BLaER1 treated with 17β-estradiol and CSF1 and Interleukin-3, amounts not matched to agents 10 nM and 100 nM (cell line): ENCODE measurements around the gene TXNRD2.
A peak's percentile ranks its signal among the peaks of the same experiment; 100 is the strongest.

ENCODE experiments used
- H3K27ac ChIP-seq, 11 experiments: shearing (Covaris generic); formaldehyde crosslinking; 2 replicates each; pipeline ENCODE4 v1.8.1; 2022
- H3K27me3 ChIP-seq, 11 experiments: shearing (Covaris generic); formaldehyde crosslinking; 2 replicates each; pipeline ENCODE4 v1.8.1; 2022
- H3K36me3 ChIP-seq, 11 experiments: shearing (Covaris generic); formaldehyde crosslinking; 2 replicates each; pipeline ENCODE4 v1.8.1; 2022
- H3K4me1 ChIP-seq, 10 experiments: shearing (Covaris generic); formaldehyde crosslinking; 2 replicates each; pipeline ENCODE4 v1.8.1; 2022
- H3K4me2 ChIP-seq, 11 experiments: shearing (Covaris generic); formaldehyde crosslinking; 2 replicates each; pipeline ENCODE4 v1.8.1; 2022
- H3K4me3 ChIP-seq, 10 experiments: shearing (Covaris generic); formaldehyde crosslinking; 2 replicates each; pipeline ENCODE4 v1.8.1; 2022
- H3K9ac ChIP-seq, 11 experiments: shearing (Covaris generic); formaldehyde crosslinking; 2 replicates each; pipeline ENCODE4 v1.8.1; 2022
- H3K9me3 ChIP-seq, 11 experiments: shearing (Covaris generic); formaldehyde crosslinking; replicated peaks in 1 of 11; 2 replicates each; pipeline ENCODE4 v1.8.1; 2022
- H4K20me1 ChIP-seq, 11 experiments: shearing (Covaris generic); formaldehyde crosslinking; 2 replicates each; pipeline ENCODE4 v1.8.1; 2022
- Cebpa-rat ChIP-seq, 11 experiments: shearing (Covaris generic); IDR thresholded peaks; 2 replicates each; pipeline ENCODE4 v1.8.1; 2022

TXNRD2 gene

DNA sequence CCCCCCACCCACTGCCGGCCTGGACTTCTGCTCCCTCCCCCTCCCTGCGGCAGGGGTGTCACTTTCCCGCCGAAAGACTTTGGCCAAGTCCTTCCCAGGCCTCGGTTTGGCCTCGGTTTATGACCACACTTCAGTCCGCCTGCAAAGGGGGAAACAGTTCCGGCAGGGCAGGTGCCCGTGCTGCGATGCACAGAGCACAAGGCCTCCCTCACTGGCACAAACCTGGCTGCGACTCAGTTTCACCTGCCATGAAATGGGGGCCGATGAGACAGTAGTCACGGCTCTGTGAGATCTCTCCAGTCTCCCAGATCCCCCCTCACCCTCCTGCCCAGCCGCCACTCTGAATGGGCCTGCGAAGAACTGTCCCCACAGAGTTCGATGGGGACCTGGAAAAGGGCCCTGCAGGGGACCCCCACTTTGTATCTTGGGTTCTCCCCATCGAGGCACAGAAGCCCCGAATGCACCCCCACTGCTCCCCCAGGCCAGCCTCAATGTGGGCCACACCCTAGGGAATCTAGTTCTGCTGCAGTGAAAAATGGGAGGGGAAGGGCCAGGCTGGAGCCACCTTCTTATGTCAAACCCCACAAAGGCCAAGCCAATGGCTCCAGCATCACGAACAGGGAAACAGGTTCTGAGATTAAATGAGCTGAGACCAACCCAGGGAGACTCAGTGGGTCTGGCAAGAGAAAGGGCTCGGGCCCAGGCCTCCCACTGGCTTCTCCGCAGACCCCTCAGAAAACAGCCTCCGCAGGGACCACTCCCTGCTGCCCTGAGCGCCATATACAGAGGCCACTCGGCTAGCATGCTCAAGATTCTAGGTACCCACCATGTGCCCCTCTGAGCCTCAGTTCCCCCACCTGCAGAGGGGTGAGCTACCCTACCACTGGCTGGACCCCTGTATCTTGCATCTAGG is 46.0 kb upstream of the TXNRD2 start:
- H3K4me1 ChIP-seq: peaks cover 6 to 72% (median 60%) of the 10 kb centered on the region in 10 experiments; a peak in 19 of 20 replicates
- no peak overlapping the region for H3K4me2 ChIP-seq
- no peak overlapping the region for H3K4me3 ChIP-seq
- H4K20me1 ChIP-seq: peaks cover 0 to 68% (median 41%) of the 10 kb centered on the region in 11 experiments; a peak in 19 of 22 replicates
- H3K27me3 ChIP-seq: no peaks in the 10 kb centered on the region
- no peak overlapping the region for H3K9ac ChIP-seq
- no peaks in the 10 kb centered on the region for H3K36me3 ChIP-seq
- no peak for TF ChIP-seq Cebpa-rat (IDR thresholded peaks at IDR 0.05)
- H3K9me3 ChIP-seq: no peaks in the 10 kb centered on the region
- H3K27ac ChIP-seq: no peak overlapping the region

DNA sequence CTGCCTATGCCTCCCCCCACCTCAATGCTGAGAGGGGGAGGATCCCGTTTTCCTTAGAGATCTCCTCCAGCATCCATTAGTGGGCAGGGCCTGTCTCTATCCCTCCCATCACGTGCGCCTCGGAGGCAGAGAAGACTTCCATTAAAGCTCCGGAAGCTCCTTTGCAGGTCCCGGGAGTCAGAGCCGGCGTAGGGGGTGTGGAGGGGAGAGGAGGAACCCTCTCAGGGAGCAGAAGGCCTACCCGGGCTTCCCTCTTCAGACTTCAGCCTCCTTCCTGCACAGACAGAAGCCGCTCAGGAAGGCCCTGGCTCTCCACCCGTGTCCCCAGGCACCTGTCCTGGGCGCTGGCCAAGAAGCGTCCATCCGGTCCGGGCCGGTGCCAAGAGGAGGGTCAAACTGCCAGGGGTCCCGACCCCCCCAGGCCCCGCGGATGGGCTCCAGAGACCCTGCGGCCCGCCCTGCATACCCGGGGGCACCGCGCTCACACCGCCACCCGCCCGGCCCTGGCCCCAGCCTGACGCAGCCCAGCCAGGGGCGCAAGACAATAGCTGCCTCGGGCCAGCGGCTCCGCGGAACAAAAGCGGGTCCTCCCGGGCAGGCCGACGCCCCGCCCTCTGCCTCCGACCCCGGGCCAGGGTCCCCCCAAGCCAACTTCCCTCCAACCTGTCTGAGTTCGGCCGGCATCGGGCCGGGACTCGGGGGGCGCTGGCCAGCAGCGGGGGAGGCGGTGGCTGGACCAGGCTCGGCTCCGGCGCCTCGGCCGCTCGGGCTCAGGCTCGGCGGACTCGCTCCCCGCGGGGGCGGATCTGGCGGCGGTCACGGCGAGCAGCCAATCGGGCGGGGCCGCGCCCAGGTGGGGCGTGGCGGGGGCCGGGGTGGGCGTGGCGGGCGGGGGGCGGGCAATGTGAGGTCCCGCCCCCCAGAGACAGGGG is 45.1 kb upstream of the TXNRD2 start:
- peaks cover 0 to 73% (median 44%) of the 10 kb centered on the region in 11 experiments; a peak in 19 of 22 replicates for H4K20me1 ChIP-seq
- H3K27me3 ChIP-seq: no peaks in the 10 kb centered on the region
- H3K9ac ChIP-seq: peak overlapping the region; percentile 74 to 94 (median 83)
- H3K4me1 ChIP-seq: peaks cover 6 to 70% (median 56%) of the 10 kb centered on the region in 10 experiments; a peak in 19 of 20 replicates
- H3K4me3 ChIP-seq: peak overlapping the region; percentile 57 to 90 (median 80)
- H3K27ac ChIP-seq: peak overlapping the region in 10 of 11 experiments; percentile 48 to 86 (median 76); a peak in 20 of 22 replicates
- no peaks in the 10 kb centered on the region for H3K9me3 ChIP-seq
- peaks cover 0 to 5% (median under 1%) of the 10 kb centered on the region in 11 experiments; a peak in 6 of 22 replicates for H3K36me3 ChIP-seq
- no peak for TF ChIP-seq Cebpa-rat (IDR thresholded peaks at IDR 0.05)
- H3K4me2 ChIP-seq: peak overlapping the region; percentile 90 to 100 (median 99)

DNA sequence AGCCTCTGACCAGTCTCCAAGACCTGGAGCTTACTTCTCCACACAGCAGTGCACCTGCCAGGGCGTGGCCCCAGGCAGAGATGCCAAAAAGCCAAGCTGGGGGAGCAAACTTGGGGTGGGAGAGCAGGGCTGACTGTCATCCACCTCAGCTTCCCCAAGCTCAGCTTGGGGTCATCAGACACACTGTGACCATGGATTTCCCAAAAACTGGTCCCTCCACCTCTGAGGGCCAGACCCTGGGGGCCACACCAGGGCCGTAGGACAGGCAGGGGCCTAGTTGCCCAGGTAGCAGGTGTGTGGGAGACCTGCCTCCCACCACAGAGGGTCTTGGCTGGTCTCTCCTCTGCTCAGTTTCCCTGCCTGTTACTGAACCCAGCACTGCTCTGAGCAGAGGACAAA is 44.4 kb upstream of the TXNRD2 start:
- Histone ChIP-seq H3K36me3 (peaks cover 0 to 12% (median 7%) of the 10 kb centered on the region in 11 experiments; a peak in 10 of 22 replicates), H3K9me3 (no peaks in the 10 kb centered on the region), H4K20me1 (peaks cover 0 to 70% (median 44%) of the 10 kb centered on the region in 11 experiments; a peak in 19 of 22 replicates), H3K27ac (peak overlapping the region in 4 of 11 experiments; percentile 76 to 86 (median 80); a peak in 6 of 22 replicates), H3K9ac (peak overlapping the region in 10 of 11 experiments; percentile 79 to 94 (median 83); a peak in 20 of 22 replicates), H3K4me1 (peaks cover 6 to 63% (median 49%) of the 10 kb centered on the region in 10 experiments; a peak in 19 of 20 replicates), H3K4me3 (peak overlapping the region; percentile 57 to 90 (median 80); a peak in 19 of 20 replicates), H3K27me3 (no peaks in the 10 kb centered on the region), H3K4me2 (peak overlapping the region; percentile 90 to 100 (median 99))
- TF ChIP-seq Cebpa-rat (IDR thresholded peaks at IDR 0.05): no peak

DNA sequence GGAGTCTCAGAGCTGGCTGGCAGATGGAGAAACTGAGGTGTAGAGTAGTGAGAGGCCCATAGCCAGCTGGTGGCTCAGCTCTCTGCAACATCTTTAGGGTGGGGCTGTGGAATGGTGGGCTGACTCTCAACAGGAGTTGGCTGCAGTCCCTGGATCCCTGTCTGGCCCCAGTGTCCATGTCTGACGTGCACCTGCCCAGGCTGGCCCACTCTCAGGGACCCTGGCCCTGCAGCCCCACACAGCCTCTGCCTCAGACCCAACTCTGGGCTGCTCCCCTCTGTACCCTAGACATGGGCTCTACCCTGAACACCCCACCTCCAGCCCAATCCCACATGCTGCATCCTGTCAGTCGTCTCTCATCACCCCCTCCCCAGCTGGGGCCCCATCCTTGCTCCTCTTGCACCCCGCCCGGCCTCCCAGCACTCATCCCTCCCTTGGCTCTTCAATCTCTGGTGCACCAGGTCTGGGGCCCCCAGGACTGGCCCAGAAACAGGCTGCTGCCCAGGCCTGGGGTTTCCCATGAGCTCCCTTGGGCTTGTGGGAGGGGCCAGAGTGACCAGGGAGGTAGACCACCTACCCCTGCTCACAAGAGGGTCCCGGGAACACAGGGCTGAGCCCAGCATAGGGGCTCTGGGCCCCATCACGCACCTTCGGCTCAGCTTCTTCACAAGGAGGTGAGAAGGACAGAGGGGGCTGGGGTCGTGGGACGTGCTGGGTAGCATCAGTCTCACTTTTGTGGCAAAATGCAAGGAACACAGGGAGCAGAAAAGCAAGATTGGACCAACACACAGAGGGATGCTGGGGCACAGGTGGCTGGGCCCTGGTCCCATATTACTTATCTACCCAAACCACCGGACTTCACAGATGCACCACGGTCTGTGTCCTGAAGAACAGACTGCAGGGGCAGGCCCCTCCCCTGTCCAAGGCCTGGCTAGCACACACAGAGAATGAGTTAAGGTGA is 43.5 kb upstream of the TXNRD2 start:
- 0 out of 22 replicates have a peak overlapping the region, but pooled peaks of 1 of the 11 experiments have one; percentile 58 for H3K27ac ChIP-seq
- H4K20me1 ChIP-seq: peaks cover 0 to 75% (median 44%) of the 10 kb centered on the region in 11 experiments; a peak in 19 of 22 replicates
- no peak for TF ChIP-seq Cebpa-rat (IDR thresholded peaks at IDR 0.05)
- peaks cover 0 to 21% (median 16%) of the 10 kb centered on the region in 11 experiments; a peak in 13 of 22 replicates for H3K36me3 ChIP-seq
- peak overlapping the region in 6 of 11 experiments; percentile 83 to 94 (median 86); a peak in 8 of 22 replicates for H3K9ac ChIP-seq
- H3K4me3 ChIP-seq: peak overlapping the region in 5 of 10 experiments; percentile 76 to 90 (median 82); a peak in 4 of 20 replicates
- H3K27me3 ChIP-seq: no peaks in the 10 kb centered on the region
- peaks cover 6 to 60% (median 47%) of the 10 kb centered on the region in 10 experiments; a peak in 19 of 20 replicates for H3K4me1 ChIP-seq
- H3K9me3 ChIP-seq: no peaks in the 10 kb centered on the region
- peak overlapping the region in 10 of 11 experiments; percentile 90 to 100 (median 100); a peak in 20 of 22 replicates for H3K4me2 ChIP-seq

DNA sequence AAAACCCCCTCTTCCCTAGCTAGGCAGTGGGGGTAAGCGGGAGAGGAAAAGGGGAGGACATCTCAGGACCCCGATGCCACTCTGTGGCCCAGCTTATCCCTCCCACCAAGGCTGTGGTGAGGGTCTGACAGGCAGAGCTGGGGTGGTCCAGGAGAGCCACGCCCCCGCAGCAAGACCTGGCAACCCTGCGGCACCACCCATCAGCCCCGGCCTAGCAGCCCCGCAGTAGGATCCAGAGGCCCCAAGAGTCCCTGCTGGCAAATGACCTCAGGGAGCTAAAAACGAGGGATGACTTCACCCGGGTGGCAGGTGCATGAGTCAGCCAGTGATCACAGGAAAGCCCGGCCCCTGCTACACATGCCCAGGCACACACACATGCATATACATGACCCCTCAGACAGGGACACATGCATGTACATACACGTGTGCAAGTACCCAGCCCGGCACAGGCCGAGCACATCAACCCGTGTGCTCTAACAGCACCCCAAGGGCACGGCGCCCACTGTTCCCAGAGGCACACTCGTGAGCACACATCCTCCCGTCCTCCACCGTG is 42.7 kb upstream of the TXNRD2 start:
- H3K36me3 ChIP-seq: peaks cover 0 to 29% (median 25%) of the 10 kb centered on the region in 11 experiments; a peak in 15 of 22 replicates
- TF ChIP-seq Cebpa-rat (IDR thresholded peaks at IDR 0.05): no peak
- peak overlapping the region in 10 of 11 experiments; percentile 4 to 100 (median 98); a peak in 15 of 22 replicates for H3K4me2 ChIP-seq

DNA sequence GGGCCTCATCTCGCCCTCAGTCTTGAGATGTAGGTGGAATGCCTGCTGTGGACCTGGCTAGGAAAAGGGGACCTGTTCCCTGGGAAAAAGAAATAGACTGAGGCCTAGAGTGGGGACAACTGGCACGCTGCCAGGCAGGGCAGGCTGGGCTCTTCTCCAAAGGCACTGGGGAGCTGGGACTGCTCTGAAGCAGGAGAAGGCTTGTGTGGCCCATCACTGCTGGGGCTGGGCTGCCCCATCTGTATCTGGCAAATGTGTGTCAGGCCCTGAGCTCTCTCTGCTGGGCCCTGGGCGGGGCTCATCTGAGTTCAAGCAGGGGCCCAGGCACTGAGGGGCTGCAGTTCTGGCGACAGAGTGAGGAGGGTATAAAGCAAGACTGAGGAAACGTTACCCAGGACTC is 42.1 kb upstream of the TXNRD2 start:
- peak overlapping the region in 10 of 11 experiments; percentile 4 to 100 (median 98); a peak in 15 of 22 replicates for H3K4me2 ChIP-seq
- peaks cover 0 to 35% (median 30%) of the 10 kb centered on the region in 11 experiments; a peak in 15 of 22 replicates for H3K36me3 ChIP-seq
- H3K27ac ChIP-seq: peak overlapping the region in 2 of 11 experiments; percentile 35 to 58; a peak in 4 of 22 replicates
- H4K20me1 ChIP-seq: peaks cover 0 to 79% (median 44%) of the 10 kb centered on the region in 11 experiments; a peak in 19 of 22 replicates
- H3K4me1 ChIP-seq: peaks cover 6 to 51% (median 47%) of the 10 kb centered on the region in 10 experiments; a peak in 19 of 20 replicates
- no peak overlapping the region for H3K4me3 ChIP-seq
- TF ChIP-seq Cebpa-rat (IDR thresholded peaks at IDR 0.05): no peak
- no peaks in the 10 kb centered on the region for H3K27me3 ChIP-seq
- peak overlapping the region in 6 of 11 experiments; percentile 13 to 51 (median 30); a peak in 9 of 22 replicates for H3K9ac ChIP-seq
- H3K9me3 ChIP-seq: no peaks in the 10 kb centered on the region

More for the DNA sequence above, 42.7 kb upstream of the TXNRD2 start:
- no peaks in the 10 kb centered on the region for H3K27me3 ChIP-seq
- no peak overlapping the region for H3K4me3 ChIP-seq
- H3K9me3 ChIP-seq: no peaks in the 10 kb centered on the region
- H4K20me1 ChIP-seq: peaks cover 0 to 76% (median 44%) of the 10 kb centered on the region in 11 experiments; a peak in 19 of 22 replicates
- peaks cover 6 to 55% (median 47%) of the 10 kb centered on the region in 10 experiments; a peak in 19 of 20 replicates for H3K4me1 ChIP-seq
- peak overlapping the region in 2 of 11 experiments; percentile 35 to 58; a peak in 4 of 22 replicates for H3K27ac ChIP-seq
- peak overlapping the region in 5 of 11 experiments; percentile 13 to 51 (median 30); a peak in 6 of 22 replicates for H3K9ac ChIP-seq
